ENCODE measurements around the gene ZMIZ2.

The ZMIZ2 gene

GRCh38 chr7:44750921-44751571 is 2.4 kb downstream of the ZMIZ2 start (continued):
- TF ChIP-seq HOXD13 (CRISPR knock-in tag; IDR thresholded peaks at IDR 0.05; ENCODE audit: borderline replicate concordance) = no peak

- Histone ChIP-seq H3K36me3 (ENCODE audit: control insufficient read depth in 2 of 2, insufficient read depth in 1 of 2, low read length in 2 of 2) (peaks cover 0 to 28% of the 10 kb centered on the region in 2 experiments; a peak in 2 of 3 replicates), H3K9me3 (ENCODE audit: control insufficient read depth, insufficient read depth, low read depth, low read length) (no peaks in the 10 kb centered on the region), H3K27ac (ENCODE audit: extremely low read depth, low read depth, low read length) (no peak overlapping the region), H3K4me1 (ENCODE audit: control insufficient read depth, insufficient read depth, low read length) (no peaks in the 10 kb centered on the region; the same call in 1 of the 2 replicates), H3K4me3 (ENCODE audit: low read depth, low read length) (no peak overlapping the region)
- TF ChIP-seq BCL11A (tag by site-specific recombination; IDR thresholded peaks at IDR 0.05; ENCODE audit: low read depth) = no peak
- TF ChIP-seq, protein P1, sequence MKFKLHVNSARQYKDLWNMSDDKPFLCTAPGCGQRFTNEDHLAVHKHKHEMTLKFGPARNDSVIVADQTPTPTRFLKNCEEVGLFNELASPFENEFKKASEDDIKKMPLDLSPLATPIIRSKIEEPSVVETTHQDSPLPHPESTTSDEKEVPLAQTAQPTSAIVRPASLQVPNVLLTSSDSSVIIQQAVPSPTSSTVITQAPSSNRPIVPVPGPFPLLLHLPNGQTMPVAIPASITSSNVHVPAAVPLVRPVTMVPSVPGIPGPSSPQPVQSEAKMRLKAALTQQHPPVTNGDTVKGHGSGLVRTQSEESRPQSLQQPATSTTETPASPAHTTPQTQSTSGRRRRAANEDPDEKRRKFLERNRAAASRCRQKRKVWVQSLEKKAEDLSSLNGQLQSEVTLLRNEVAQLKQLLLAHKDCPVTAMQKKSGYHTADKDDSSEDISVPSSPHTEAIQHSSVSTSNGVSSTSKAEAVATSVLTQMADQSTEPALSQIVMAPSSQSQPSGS (tag by site-specific recombination; IDR thresholded peaks at IDR 0.05; ENCODE audit: low read depth) = peak; percentile 58
- POLR2A ChIA-PET = interaction anchor here (0.6 to 1.1 kb wide), 2 partner anchors 51 to 64 kb away, joined by 3 to 4 read pairs; no protein-coding TSS in a partner anchor
- CTCF ChIA-PET = no interaction called here
Measured at GRCh38 chr7:44752822-44753221, 4.2 kb downstream of the ZMIZ2 start.

- Histone ChIP-seq H3K9me3 (ENCODE audit: control insufficient read depth, insufficient read depth, low read depth, low read length) (no peaks in the 10 kb centered on the region), H3K27ac (ENCODE audit: extremely low read depth, low read depth, low read length) (0 out of 2 replicates have a peak overlapping the region, but pooled peaks have one; percentile 16), H3K4me3 (ENCODE audit: low read depth, low read length) (no peak overlapping the region), H3K36me3 (ENCODE audit: control insufficient read depth in 2 of 2, insufficient read depth in 1 of 2, low read length in 2 of 2) (peaks cover 4 to 36% of the 10 kb centered on the region in 2 experiments; a peak in 2 of 3 replicates), H3K4me1 (ENCODE audit: control insufficient read depth, insufficient read depth, low read length) (no peaks in the 10 kb centered on the region; the same call in 1 of the 2 replicates)
- ChIA-PET POLR2A (interaction anchor here (0.5 kb wide), 1 partner anchor 176 kb away, joined by 3 read pairs; no protein-coding TSS in a partner anchor), CTCF (no interaction called here)
- TF ChIP-seq KLF9 (tag by site-specific recombination; IDR thresholded peaks at IDR 0.05; ENCODE audit: low read depth) = peak; percentile 40; the same call in 1 of the 2 replicates
- TF ChIP-seq SCRT2 (tag by site-specific recombination; IDR thresholded peaks at IDR 0.05) = no peak
Measured at GRCh38 chr7:44754802-44755697, 6.4 kb downstream of the ZMIZ2 start.

DNA sequence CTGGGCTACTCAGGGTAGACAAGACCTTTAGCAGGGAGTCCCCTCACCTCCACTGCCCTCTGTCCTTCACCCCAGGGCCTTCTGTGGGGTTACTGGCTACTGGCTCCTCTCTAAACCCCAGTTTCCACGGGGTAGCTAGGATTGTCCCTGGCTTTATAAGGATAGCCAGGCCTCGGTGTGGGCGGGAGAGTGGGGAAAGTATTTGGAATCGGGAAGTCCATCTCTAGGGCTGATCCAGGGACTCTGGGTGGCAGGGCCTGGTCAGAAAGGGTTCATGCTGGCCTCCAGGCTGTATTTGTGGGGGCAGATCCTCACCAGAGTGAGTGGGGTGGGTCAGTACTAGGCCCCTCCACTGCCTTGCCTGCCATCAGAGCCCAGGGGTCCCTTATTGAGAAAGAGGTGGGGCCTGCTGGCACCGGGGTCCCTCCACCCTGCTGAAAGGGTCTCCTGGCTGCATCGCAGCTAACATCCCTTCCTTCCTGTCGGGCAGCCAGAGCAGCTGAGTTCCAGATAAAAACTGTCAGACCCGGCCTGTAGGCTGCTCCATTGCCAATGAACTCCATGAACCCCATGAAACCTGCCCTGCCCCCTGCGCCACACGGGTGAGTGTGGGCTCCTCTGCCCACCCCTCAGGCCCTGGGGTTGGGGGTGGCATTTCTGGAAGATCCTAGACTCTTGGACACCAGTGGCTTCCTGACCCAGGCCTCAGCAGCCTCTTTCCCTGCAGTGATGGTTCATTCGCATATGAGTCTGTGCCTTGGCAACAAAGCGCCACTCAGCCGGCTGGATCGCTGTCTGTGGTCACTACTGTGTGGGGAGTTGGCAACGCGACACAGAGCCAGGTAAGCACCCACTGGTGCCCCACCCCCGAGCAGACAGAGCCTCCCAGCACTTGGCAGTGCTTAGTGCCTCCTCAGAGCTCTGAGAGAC is 7.3 kb downstream of the ZMIZ2 start:
- Histone ChIP-seq H3K9me3 (ENCODE audit: control insufficient read depth, insufficient read depth, low read depth, low read length) (no peaks in the 10 kb centered on the region), H3K27ac (ENCODE audit: extremely low read depth, low read depth, low read length) (no peak overlapping the region), H3K4me1 (ENCODE audit: control insufficient read depth, insufficient read depth, low read length) (no peaks in the 10 kb centered on the region; the same call in 1 of the 2 replicates), H3K4me3 (ENCODE audit: low read depth, low read length) (no peak overlapping the region), H3K36me3 (ENCODE audit: control insufficient read depth in 2 of 2, insufficient read depth in 1 of 2, low read length in 2 of 2) (peaks cover 4 to 36% of the 10 kb centered on the region in 2 experiments; a peak in 2 of 3 replicates)
- ChIA-PET POLR2A (interaction anchor here (0.5 kb wide), 1 partner anchor 177 kb away, joined by 3 read pairs; no protein-coding TSS in a partner anchor), CTCF (no interaction called here)
- TF ChIP-seq, protein P2, sequence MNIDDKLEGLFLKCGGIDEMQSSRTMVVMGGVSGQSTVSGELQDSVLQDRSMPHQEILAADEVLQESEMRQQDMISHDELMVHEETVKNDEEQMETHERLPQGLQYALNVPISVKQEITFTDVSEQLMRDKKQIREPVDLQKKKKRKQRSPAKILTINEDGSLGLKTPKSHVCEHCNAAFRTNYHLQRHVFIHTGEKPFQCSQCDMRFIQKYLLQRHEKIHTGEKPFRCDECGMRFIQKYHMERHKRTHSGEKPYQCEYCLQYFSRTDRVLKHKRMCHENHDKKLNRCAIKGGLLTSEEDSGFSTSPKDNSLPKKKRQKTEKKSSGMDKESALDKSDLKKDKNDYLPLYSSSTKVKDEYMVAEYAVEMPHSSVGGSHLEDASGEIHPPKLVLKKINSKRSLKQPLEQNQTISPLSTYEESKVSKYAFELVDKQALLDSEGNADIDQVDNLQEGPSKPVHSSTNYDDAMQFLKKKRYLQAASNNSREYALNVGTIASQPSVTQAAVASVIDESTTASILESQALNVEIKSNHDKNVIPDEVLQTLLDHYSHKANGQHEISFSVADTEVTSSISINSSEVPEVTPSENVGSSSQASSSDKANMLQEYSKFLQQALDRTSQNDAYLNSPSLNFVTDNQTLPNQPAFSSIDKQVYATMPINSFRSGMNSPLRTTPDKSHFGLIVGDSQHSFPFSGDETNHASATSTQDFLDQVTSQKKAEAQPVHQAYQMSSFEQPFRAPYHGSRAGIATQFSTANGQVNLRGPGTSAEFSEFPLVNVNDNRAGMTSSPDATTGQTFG (tag by site-specific recombination; IDR thresholded peaks at IDR 0.05; ENCODE audit: borderline replicate concordance) = no peak
- no peak for TF ChIP-seq ZNF639 (tag by site-specific recombination; IDR thresholded peaks at IDR 0.05)
- TF ChIP-seq, protein P3, sequence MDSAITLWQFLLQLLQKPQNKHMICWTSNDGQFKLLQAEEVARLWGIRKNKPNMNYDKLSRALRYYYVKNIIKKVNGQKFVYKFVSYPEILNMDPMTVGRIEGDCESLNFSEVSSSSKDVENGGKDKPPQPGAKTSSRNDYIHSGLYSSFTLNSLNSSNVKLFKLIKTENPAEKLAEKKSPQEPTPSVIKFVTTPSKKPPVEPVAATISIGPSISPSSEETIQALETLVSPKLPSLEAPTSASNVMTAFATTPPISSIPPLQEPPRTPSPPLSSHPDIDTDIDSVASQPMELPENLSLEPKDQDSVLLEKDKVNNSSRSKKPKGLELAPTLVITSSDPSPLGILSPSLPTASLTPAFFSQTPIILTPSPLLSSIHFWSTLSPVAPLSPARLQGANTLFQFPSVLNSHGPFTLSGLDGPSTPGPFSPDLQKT (IDR thresholded peaks at IDR 0.05; ENCODE audit: borderline replicate concordance, low read depth, low read length) = no peak
